ENCODE data around the gene AKT3. TPM values are rescaled to one million over a fixed set of nuclear protein-coding genes. Genes with fewer than 3 reads are reported as not detected.
A peak's percentile ranks its signal among the peaks of the same experiment; 100 is the strongest.

AKT3 gene
- total RNA-seq, 2 donors from 2014 or later: 38.1 to 41.8 TPM

DNA sequence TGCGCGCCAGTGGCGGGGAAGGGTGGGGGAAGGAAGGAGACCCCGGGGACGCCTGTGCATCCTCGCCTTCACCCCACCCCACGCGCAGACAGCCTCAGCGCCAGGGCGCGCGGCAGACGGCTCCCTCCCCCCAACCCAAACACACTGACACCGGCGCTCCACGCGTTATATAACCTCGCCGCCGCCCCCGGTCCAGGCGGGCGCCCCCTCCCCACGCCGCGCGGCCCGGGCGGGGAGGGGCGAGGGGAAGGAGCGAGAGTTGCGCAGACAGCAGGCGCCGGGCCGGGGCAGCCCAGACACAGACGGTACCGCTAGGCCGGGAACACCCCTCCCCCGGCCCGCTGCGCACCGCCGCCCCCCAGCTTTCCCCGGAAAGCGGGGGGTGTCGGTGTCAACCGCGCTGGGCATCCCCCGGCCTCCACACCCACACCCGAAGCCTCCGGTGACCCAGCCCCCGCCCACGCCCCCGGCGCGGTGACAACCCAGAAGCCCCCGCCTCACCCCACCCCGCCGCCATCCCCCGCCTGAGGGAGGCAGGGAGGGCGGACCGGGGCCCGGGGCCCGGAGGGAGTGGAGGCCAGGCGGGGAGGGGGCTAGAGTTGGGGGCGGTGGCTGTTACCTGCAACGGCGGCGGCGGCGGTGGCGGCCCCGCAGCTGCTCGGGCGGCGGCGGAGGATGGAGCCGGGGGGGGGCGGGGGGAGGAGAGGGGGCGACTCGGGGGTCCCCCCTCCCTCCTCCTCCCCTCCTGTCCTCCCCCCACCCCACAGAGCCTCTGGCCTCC, 432 bp downstream of the AKT3 start:
- Mint-ChIP-seq H3K9me3 (no peaks in the 10 kb centered on the region), H3K27ac (peak overlapping the region; percentile 89 to 92), H3K27me3 (no peaks in the 10 kb centered on the region), H3K36me3 (no peaks in the 10 kb centered on the region), H3K4me3 (peak overlapping the region; percentile 99), H3K4me1 (ENCODE audit: low read depth in 2 of 2) (peaks cover 16 to 32% of the 10 kb centered on the region in 2 donors)
- ATAC-seq: peak; percentile 58 to 73
- DNase-seq (ENCODE audit: low spot score): peak; percentile 85

DNA sequence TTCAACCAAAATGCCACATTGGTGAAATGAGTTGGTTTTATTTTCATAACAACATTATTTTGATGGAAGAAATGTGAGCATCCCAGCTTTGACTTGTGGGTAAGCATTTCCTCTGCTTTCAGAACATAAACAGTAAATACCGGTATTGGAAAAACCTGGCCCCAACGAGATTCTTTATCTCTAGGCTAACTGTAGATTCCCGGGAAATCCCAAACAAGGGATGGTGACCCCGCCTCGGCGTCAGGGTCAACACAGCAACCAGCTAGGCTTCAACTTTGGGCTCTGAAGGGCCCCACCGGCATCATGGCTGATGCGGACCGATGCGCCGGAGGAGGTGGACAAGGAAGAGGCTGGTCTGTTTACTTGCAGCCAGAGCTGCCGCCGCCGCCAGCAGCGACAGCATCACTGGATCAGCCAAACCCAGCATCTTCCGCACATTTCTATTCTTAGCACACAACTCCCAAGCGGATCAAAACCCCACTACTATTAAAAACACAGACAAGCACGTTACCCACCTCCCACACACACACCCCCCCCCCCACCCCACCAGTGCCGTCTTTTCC, 1.1 kb downstream of the AKT3 start:
- Mint-ChIP-seq H3K36me3 (no peaks in the 10 kb centered on the region), H3K4me3 (peak overlapping the region; percentile 99), H3K27me3 (no peaks in the 10 kb centered on the region), H3K27ac (peak overlapping the region; percentile 89 to 92), H3K4me1 (ENCODE audit: low read depth in 2 of 2) (peaks cover 16 to 32% of the 10 kb centered on the region in 2 donors), H3K9me3 (no peaks in the 10 kb centered on the region)
- peak; percentile 67 for DNase-seq (ENCODE audit: low spot score)
- peak in 1 of 2 donors; percentile 3 for ATAC-seq

DNA sequence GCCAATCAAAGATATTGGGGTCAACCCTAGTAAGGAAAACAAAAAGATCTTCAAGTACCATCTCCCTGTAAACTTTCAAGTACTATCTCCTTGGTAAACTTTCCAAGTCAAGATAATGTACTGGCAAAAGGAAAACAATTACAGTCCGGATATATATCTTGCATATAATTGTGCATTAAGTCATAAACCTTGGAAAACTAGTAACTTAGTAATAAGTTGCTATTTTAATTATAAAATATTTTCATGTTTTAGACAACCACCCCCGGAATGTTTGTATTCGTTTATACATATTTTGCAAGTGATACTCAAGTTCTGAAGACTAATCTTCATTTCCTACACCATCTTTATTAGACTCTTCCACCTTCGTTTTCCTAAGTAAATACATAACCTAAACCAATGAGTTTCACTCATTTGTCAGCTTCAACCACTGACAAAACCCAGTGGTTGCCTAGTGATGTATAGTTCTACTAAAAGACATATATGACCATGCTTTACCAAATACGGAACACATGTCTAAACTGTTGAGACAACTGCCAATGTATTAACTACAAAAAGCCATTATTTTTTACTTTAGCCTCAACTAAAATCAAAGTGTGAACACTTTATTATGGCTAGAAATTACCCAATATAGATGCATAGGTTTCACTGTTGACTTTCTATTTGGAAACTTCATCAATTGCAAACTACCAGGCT, 1.7 kb downstream of the AKT3 start:
- no peaks in the 10 kb centered on the region for H3K27me3 Mint-ChIP-seq
- peak overlapping the region; percentile 99 for H3K4me3 Mint-ChIP-seq
- ATAC-seq (no peak), DNase-seq (ENCODE audit: low spot score) (no peak)
- H3K36me3 Mint-ChIP-seq: no peaks in the 10 kb centered on the region
- peaks cover 17 to 34% of the 10 kb centered on the region in 2 donors for H3K4me1 Mint-ChIP-seq (ENCODE audit: low read depth in 2 of 2)
- H3K9me3 Mint-ChIP-seq: no peaks in the 10 kb centered on the region
- H3K27ac Mint-ChIP-seq: peak overlapping the region; percentile 89 to 92

GRCh38 chr1:243846761-243847160, 3.3 kb downstream of the AKT3 start:
- Mint-ChIP-seq H3K9me3 (no peaks in the 10 kb centered on the region), H3K36me3 (no peaks in the 10 kb centered on the region), H3K27me3 (no peaks in the 10 kb centered on the region), H3K4me1 (ENCODE audit: low read depth in 2 of 2) (peaks cover 26 to 35% of the 10 kb centered on the region in 2 donors), H3K27ac (no peak overlapping the region), H3K4me3 (no peak overlapping the region)
- ATAC-seq (no peak), DNase-seq (ENCODE audit: low spot score) (no peak)

DNA sequence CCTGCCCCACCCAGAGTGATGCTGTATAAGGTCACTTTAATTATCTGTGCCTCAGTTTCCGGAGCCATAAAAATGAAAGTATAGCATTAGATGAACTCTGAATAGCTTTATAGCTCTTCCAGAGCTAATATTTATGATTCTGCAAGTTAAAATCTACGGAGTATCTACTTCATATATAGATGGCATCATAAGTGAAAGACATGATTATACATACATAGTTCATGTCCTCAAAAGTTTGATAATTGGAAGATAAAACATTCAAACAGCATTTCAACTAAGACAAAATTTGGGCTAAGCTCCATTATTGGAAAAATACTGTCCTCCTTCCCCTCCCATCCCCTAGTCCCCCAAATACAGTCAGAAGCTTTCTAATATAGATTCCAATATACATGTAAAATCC, 4.2 kb downstream of the AKT3 start:
- DNase-seq (ENCODE audit: low spot score): no peak
- no peak overlapping the region for H3K27ac Mint-ChIP-seq

GRCh38 chr1:243844186-243844585, 5.9 kb downstream of the AKT3 start:
- Mint-ChIP-seq H3K4me1 (ENCODE audit: low read depth in 2 of 2) (peaks cover 24 to 38% of the 10 kb centered on the region in 2 donors), H3K4me3 (no peak overlapping the region), H3K27ac (no peak overlapping the region), H3K9me3 (no peaks in the 10 kb centered on the region), H3K36me3 (no peaks in the 10 kb centered on the region), H3K27me3 (no peaks in the 10 kb centered on the region)
- DNase-seq (ENCODE audit: low spot score) (no peak), ATAC-seq (no peak)

More for the DNA sequence above, 4.2 kb downstream of the AKT3 start:
- H3K4me1 Mint-ChIP-seq (ENCODE audit: low read depth in 2 of 2): peaks cover 24 to 31% of the 10 kb centered on the region in 2 donors
- no peak overlapping the region for H3K4me3 Mint-ChIP-seq
- H3K36me3 Mint-ChIP-seq: no peaks in the 10 kb centered on the region
- ATAC-seq: no peak
- no peaks in the 10 kb centered on the region for H3K27me3 Mint-ChIP-seq
- H3K9me3 Mint-ChIP-seq: no peaks in the 10 kb centered on the region

GRCh38 chr1:243842978-243843511, 7.0 kb downstream of the AKT3 start:
- peaks cover 17 to 27% of the 10 kb centered on the region in 2 donors for H3K4me1 Mint-ChIP-seq (ENCODE audit: low read depth in 2 of 2)
- H3K4me3 Mint-ChIP-seq: peak overlapping the region; percentile 54
- peak in 1 of 2 donors; percentile 59 for ATAC-seq
- DNase-seq (ENCODE audit: low spot score): no peak
- H3K36me3 Mint-ChIP-seq: no peaks in the 10 kb centered on the region
- H3K27me3 Mint-ChIP-seq: no peaks in the 10 kb centered on the region
- H3K9me3 Mint-ChIP-seq: no peaks in the 10 kb centered on the region
- peak overlapping the region; percentile 35 to 47 for H3K27ac Mint-ChIP-seq

DNA sequence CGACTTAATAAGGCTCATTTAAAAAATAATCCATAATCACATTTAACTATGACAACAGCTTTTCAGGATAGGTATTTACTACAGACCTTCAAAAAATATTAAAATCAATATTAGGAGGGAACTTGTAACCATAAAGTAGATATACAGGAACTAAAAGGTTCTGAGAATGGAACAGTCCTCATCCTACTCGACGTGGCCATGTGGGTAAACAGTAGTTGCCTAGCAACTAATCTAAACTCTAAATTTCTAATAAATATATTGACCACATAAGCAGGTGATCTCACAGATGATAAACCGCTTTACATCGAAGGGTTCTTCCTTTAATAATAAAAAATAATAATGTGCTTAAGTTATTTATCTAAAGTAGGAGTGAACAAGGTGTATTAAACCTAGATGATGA, 7.9 kb downstream of the AKT3 start:
- H3K36me3 Mint-ChIP-seq: no peaks in the 10 kb centered on the region
- DNase-seq (ENCODE audit: low spot score) (no peak), ATAC-seq (no peak)
- H3K9me3 Mint-ChIP-seq: no peaks in the 10 kb centered on the region
- no peak overlapping the region for H3K4me3 Mint-ChIP-seq
- peaks cover 21 to 33% of the 10 kb centered on the region in 2 donors for H3K4me1 Mint-ChIP-seq (ENCODE audit: low read depth in 2 of 2)
- H3K27ac Mint-ChIP-seq: no peak overlapping the region
- H3K27me3 Mint-ChIP-seq: no peaks in the 10 kb centered on the region

- Mint-ChIP-seq H3K36me3 (peaks cover under 1% of the 10 kb centered on the region), H3K4me3 (no peak overlapping the region), H3K4me1 (ENCODE audit: low read depth in 2 of 2) (peaks cover 22 to 34% of the 10 kb centered on the region in 2 donors), H3K27ac (peak overlapping the region in 1 of 2 donors; percentile 31), H3K9me3 (no peaks in the 10 kb centered on the region), H3K27me3 (no peaks in the 10 kb centered on the region)
- ATAC-seq (no peak), DNase-seq (ENCODE audit: low spot score) (no peak)
These were observed 8.5 kb downstream of the AKT3 start for GRCh38 chr1:243841507-243841906.

- H3K9me3 Mint-ChIP-seq: peaks cover 2% of the 10 kb centered on the region
- peaks cover 18 to 33% of the 10 kb centered on the region in 2 donors for H3K4me1 Mint-ChIP-seq (ENCODE audit: low read depth in 2 of 2)
- peak; percentile 67 to 91 for ATAC-seq
- H3K27me3 Mint-ChIP-seq: no peaks in the 10 kb centered on the region
- H3K4me3 Mint-ChIP-seq: peak overlapping the region; percentile 20
- peaks cover 14% of the 10 kb centered on the region for H3K36me3 Mint-ChIP-seq
- no peak for DNase-seq (ENCODE audit: low spot score)
- no peak overlapping the region for H3K27ac Mint-ChIP-seq
These were observed 12.0 kb downstream of the AKT3 start for GRCh38 chr1:243837907-243838535.

GRCh38 chr1:243834130-243834529, 15.9 kb downstream of the AKT3 start:
- no peak overlapping the region for H3K27ac Mint-ChIP-seq
- no peaks in the 10 kb centered on the region for H3K27me3 Mint-ChIP-seq
- no peak for DNase-seq (ENCODE audit: low spot score)
- no peak overlapping the region for H3K4me3 Mint-ChIP-seq
- H3K9me3 Mint-ChIP-seq: peaks cover 2% of the 10 kb centered on the region
- ATAC-seq: no peak
- H3K4me1 Mint-ChIP-seq (ENCODE audit: low read depth in 2 of 2): peaks cover 13 to 20% of the 10 kb centered on the region in 2 donors
- H3K36me3 Mint-ChIP-seq: peaks cover 14% of the 10 kb centered on the region

DNA sequence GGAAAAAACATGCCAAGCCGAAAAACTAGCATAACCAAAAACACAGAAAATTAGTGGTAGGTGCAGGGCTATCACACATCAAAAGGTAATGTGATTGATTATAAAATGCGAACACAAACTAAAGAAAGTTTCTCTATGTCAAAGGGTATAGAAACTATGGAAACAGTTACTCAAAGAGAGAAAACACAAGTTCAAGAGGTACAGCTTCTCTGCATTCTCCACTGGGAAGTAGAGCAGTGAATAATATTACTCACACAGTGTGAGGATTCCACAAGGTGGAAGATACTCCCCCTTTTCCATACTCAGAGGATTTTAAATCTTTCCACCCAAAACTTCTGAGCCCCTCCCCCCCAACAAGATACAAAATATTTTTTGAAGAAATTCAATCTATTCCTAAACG, 18.6 kb downstream of the AKT3 start:
- ATAC-seq (no peak), DNase-seq (ENCODE audit: low spot score) (no peak)
- H3K27me3 Mint-ChIP-seq: no peaks in the 10 kb centered on the region
- peaks cover 2% of the 10 kb centered on the region for H3K9me3 Mint-ChIP-seq
- H3K36me3 Mint-ChIP-seq: peaks cover 13% of the 10 kb centered on the region
- peaks cover 10 to 21% of the 10 kb centered on the region in 2 donors for H3K4me1 Mint-ChIP-seq (ENCODE audit: low read depth in 2 of 2)
- H3K4me3 Mint-ChIP-seq: no peak overlapping the region
- H3K27ac Mint-ChIP-seq: peak overlapping the region in 1 of 2 donors; percentile 35

DNA sequence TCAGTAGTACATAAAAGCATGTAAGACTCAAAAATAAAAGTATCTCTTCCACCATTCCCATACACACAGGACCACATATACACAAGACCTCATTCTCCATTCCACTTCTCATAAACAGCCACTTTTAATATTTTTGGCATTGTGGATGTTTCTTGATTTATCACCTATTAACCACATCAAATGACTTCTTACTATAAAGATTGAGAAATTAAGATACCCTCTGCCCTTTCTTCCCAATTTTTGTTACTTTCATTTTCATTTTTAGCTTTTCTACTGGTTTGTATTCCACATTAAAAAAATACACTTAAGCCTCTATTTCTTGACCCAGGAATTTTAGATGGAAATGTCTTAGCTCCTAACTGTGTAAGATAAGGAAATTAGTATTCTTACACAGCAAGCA, 22.8 kb downstream of the AKT3 start:
- ATAC-seq (no peak), DNase-seq (ENCODE audit: low spot score) (no peak)
- Mint-ChIP-seq H3K9me3 (peaks cover 4% of the 10 kb centered on the region), H3K4me3 (peak overlapping the region; percentile 58), H3K27ac (peak overlapping the region; percentile 13 to 27), H3K4me1 (ENCODE audit: low read depth in 2 of 2) (peaks cover 19 to 29% of the 10 kb centered on the region in 2 donors), H3K27me3 (no peaks in the 10 kb centered on the region), H3K36me3 (peaks cover 12% of the 10 kb centered on the region)

All from natural killer cell treated with Interleukin-12 subunit alpha and Interleukin-12 subunit beta and Interleukin-15 and Interleukin-18, amount 100 ng/mL, for 72 hours (primary cell).